Eye (tissue), 1 donor: Measurements from ENCODE around the gene CAPN7.

Experiments
- DNase-seq: peaks from one replicate; pipeline ENCODE4 v3.0.0-alpha.2; 2015

The CAPN7 gene

DNA sequence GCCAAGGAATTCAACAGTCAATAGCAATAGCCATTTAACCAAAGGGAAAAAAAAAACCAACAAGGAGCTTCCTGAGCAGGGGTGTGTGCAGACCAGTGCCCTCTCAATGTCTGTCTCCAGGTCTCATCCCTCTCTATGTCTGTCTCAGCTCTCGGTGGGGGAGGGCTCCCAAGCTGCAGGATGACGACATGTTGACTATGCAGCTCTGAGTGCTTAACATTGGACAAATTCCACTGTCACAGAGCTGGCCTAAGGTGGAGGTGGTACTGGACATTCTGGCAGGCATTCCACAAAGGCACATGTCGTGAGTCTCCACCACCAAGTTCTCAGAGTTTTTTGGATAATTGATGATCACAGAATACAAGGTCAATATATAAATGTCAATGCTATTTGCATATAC, 2.0 kb upstream of the CAPN7 start:
- no peak for DNase-seq

- DNase-seq = no peak
Measured at GRCh38 chr3:15205482-15205933, 538 bp upstream of the CAPN7 start.

DNA sequence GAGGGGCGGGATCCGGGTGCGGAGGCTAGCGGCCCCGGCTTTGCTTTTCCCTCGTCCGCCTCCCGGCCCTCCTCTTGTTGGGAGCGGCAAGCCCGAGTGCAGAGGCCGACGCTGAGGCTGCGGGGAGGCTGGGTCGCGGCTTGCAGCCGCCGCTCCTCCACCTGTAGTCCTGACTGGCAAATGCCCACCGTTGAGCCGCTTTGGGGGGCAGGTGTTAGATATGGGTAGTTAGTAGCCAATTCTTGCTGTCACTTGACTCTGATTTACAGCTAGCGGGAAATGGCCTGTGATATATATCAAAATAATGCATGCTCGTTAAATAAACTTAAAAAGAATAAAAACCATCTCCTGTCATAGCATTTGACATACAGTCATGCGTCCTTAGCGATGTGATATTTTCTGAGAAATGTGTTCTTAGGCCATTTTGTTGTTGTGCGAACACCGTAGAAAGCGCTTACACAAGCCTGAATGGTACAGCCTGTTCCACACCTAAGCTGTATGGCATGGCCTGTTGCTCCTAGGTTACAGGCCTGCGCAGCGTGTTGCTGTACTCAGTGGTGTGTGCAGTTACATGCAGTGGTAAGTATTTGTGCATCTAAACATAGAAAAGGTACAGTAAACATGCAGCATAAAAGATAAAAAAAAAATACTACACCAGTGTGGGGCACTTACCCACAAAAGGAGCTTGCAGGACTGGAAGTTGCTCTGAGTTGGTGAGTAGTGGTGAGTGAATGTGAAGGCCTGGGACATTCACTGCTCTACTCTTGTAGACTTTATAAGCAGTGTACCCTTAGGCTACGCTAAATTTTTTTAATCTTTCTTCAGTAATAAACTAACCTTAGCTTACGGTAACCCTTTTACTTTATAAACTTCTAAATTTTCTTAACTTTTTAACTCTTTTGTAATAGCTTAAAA, 873 bp downstream of the CAPN7 start:
- peak; percentile 67 for DNase-seq

GRCh38 chr3:15207836-15208504, 1.9 kb downstream of the CAPN7 start:
- no peak for DNase-seq

DNA sequence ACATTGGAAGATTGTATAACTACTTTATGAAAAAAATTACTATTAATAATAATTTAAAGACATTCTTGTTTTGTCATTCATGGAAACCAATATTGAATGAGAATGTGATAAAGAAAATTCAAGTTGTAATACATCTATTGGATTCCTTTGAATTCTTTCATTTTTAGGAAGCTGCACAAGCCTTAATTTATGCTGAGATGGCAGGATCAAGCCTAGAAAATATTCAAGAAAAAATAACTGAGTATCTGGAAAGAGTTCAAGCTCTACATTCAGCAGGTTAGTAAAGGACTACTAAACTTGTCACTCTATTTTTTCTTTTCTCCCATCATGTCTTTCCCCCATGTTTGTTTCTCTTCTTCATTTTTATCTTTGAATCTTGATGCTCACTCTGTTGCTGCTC, 5.9 kb downstream of the CAPN7 start:
- no peak for DNase-seq

DNA sequence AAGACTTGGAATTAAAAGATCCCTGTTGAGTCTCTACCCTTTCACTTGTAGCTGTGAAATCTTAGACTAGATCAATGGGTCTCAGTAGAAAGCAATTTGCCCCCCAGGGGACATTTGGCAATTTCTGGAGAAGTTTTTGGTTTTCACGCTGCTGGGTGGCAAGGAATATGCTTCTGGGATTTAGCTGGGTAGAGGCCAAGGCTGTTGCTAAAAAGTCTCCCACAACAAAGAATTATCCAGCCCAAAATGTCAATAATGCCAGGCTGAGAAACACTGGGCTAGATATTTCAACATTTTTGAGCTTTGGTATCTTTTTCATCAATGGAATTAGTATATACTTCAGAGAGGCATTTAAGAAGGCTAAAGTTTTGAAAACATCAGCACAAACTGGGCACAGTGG, 8.7 kb downstream of the CAPN7 start:
- DNase-seq = no peak

DNA sequence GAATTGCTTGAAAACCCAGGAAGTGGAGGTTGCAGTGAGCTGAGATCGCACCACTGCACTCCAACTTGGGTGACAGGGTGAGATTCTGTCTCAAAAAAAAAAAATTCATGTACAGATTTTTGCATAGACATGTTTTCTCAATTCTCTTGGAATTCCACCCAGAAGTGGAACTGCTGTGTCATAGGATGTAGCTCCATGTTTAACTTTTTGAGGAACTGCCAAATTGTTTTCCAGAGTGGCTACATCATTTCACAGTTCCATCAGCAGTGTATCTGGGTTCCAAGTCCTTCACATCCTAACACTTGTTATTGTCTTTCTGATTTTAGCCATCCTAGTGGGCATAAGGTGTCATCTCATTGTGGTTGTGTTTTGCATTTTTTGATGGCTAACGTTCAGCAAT, 9.9 kb downstream of the CAPN7 start:
- no peak for DNase-seq

- DNase-seq = no peak
Measured at GRCh38 chr3:15216501-15216900, 10.5 kb downstream of the CAPN7 start.

DNA sequence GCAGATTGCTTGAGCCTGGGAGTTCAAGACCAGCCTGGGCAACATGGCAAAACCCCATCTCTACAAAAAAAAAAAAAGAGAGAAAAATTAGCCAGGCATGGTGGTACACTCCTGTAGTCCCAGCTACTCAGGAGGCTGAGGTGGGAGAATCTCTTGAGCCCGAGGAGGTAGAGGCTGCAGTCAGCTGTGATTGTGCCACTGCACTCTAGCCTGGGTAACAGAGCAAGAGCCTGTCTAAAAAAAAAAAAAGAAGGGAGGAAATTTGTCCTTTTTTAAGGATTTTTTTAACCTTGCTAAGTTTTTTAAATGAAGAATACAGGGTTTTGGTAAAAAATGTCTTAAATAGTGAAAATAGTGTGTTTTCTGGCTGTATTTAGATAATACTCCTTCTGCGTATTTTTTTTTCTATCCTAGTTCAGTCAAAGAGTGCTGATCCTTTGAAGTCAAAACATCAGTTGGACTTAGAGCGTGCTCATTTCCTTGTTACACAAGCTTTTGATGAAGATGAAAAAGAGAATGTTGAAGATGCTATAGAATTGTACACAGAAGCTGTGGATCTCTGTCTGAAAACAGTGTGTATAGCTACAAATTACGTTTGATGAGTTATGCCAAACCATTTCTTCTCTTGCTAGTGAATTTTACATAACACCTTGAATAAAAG, 11.1 kb downstream of the CAPN7 start:
- no peak for DNase-seq

- no peak for DNase-seq
Measured at GRCh38 chr3:15217841-15218267, 11.8 kb downstream of the CAPN7 start.

- DNase-seq = no peak
Measured at GRCh38 chr3:15218689-15219088, 12.6 kb downstream of the CAPN7 start.

DNA sequence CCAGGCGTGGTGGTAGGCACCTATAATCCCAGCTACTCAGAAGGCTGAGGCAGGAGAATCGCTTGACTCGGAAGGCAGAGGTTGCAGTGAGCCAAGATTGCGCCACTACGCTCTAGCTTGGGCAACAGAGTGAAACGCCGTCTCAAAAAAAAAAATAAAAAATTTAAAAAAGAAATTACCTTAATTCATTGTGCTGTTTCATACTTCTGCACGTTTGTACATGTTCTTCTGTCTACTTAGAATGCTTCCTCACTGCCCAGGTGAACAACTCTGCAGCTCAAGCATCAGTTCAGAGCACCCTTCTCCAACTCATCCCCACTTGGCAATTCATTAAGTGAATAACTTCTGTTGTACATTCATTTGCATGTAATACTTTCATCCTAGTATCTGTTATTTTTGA, 14.0 kb downstream of the CAPN7 start:
- no peak for DNase-seq

GRCh38 chr3:15220661-15221060, 14.6 kb downstream of the CAPN7 start:
- no peak for DNase-seq

GRCh38 chr3:15221574-15222217, 15.7 kb downstream of the CAPN7 start:
- DNase-seq = no peak

DNA sequence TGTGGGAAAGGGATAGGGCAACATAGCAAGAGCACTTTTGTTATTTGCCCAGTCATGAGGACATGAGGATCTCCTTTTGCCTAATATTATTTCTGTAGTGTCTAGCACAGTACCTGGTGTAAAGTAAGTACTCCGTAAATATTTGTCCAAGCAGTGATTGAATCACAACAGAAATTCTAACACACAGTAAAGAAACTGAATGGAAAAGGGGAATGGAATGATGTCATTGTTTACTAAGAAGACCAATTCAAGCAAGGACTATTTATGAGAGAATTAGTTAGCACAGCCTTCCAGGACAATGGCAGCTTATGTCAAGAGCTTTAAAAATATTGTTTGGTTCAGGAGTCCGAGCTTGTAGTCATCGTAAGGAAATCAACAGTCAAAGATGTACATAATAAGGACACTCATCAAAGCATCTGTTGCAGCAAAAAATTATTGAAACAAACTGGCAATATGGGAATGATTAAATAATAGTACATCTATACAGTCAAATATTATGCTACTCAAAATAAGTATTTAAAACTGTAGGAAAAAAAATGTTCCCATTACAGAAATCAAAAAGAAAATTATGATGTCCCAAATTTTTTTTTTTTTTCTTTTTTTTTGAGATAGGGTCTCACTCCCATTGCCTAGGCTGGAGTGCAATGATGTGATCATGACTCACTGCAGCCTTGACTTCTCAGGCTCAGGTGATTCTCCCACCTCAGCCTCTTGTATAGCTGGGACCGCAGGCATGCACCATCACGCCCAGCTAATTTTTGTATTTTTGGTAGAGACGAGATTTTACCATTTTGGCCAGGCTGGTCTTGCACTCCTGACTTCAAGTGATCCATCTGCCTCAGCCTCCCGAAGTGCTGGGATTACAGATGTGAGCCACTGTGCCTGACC, 17.9 kb downstream of the CAPN7 start:
- DNase-seq = no peak

GRCh38 chr3:15228147-15228546, 22.1 kb downstream of the CAPN7 start:
- no peak for DNase-seq

DNA sequence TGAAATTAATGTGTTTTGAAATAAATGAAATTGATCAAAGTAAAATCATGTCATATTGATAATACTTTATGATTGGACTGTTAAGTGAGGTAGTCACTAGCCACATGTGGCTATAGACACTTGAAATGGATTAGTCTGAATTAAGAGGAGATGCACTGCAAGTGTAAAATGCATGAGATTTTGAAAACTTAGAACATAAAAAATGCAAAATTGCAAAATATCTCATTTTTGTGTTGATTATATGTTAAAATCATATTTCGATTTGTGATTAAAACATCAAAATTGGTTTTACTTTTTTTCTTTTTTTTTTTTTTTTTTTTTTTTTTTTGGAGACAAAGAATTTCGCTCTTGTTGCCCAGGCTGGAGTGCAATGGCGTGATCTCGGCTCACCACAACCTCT, 23.2 kb downstream of the CAPN7 start:
- no peak for DNase-seq

GRCh38 chr3:15241341-15241740, 35.3 kb downstream of the CAPN7 start:
- DNase-seq = no peak

DNA sequence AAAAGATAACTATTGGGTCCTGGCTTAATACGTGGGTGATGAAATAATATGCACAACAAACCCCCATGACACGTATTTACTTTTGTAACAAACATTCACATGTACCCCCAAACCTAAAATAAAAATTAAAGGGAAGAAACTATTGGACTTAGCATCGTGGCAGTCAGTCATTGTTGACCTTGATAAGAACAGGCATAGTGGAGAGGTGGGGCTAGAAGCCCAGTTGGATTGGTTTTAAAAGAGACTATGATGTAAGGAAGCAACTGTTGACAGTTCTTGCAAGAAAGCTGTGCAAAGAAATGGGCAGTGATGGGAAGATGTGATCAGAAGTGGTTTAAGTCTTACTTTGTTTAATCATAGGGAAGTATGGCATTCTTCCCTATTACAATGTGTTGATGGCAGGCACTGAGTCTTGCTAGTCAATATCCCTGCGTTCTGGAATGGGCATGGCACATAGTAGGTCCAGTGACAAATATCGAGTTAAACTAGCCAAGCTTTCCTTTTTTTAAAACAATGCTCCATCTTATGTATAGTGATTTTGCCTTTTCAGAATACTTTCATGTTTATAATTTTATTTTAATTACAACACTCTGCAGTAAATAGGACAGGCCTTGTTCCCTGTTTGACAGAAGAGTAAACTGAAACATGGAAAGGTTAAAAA, 37.9 kb downstream of the CAPN7 start:
- no peak for DNase-seq

DNA sequence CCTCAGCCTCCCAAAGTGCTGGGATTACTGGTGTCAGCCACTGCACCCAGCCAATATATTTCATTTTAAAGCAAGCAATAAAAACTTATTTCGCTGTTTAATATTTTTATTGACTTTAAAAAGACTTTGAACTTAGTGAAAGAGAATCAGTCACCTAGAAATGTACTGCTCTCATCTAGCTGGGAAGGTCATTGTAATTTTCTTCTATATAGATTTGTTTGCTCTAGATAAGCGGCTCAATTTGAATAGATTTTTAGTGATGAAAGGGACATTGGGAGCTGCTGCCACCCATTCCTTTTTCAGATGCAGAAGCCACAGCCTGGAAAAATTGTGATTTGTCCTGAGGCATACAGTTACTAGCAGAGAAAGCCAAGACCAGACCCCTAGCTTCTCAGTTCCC, 40.1 kb downstream of the CAPN7 start:
- no peak for DNase-seq

GRCh38 chr3:15253023-15253697, 47.1 kb downstream of the CAPN7 start:
- no peak for DNase-seq
